A204.1 (cell line): ENCODE measurements around the gene C16orf74.

ENCODE experiments used
- FAIRE-seq: peaks from 2 replicates; lab custom pipeline; 2012; peaks lifted over from hg19 to GRCh38; lab: Jason Lieb, UNC

C16orf74 gene

DNA sequence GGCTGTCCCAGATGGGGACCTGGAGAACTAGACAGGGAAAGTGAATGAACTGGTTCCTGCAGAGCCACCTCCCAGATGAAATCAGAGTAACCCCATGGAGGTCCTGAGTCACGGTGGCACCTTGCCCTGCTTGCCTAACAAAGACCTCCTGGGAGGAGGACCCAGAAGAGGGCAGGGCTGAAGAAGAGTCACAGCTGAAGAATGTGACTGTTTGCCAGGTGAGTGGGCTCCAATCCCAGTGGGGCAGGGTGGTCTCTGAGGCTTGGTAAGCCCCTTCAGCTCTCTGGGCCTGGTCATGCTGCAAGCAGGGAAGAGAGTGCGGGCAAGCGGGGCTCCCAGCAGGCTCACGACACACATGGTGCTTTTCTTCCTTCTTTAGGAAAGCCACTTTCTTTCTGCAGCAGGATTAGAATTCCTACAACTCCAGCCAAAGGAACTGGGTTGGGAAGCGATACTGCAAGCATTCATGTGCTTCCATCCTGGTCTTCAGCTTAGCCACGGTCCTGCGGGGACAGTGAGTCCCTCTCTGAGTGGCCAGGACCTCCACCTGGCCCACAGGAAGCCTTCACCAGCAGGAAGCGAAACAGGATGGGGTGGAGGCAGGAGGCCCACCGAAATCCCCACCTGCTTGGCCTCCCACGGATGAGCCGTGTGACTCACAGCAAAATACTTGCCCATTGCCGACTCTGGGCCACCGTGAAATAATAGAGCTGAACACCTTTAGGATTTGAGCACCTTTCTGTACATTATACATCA is 4.3 kb downstream of the C16orf74 start:
- FAIRE-seq, result no peak

DNA sequence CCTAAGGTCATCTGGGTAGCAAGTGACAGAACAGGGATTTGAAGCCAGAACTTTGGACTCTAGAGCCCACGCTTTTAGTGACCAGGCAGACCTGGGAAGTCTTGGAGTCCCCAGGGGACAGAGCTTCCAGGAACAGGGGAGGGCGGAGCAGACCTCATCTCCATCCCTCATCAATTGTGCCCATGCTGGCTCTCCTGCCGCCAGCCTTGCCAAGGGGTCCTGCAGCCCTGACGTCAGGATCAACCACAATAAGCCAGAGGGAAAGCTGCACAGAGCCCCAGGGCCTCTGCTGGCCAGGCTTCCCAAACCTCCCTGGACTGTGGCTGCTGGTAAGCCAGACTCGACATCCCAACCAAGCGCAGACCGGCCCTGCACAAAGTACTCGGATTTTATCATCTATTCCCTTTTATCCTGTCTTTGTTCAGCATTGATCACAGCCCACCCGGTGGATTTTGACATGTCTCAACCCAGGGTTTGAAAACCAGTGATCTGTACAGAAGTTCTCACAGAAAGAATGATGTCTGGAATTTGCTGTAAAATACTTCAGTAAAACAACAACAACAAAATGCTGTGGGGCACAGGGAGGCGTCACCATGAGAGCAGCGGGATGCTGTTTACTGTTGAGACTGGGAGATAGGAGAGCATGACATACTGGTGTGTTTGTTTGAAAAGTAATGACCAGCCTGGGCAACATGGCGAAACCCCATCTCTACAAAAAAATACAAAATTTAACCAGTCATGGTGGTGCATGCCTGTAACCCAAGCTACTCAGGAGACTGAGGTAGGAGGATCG is 11.8 kb downstream of the C16orf74 start:
- no peak for FAIRE-seq

DNA sequence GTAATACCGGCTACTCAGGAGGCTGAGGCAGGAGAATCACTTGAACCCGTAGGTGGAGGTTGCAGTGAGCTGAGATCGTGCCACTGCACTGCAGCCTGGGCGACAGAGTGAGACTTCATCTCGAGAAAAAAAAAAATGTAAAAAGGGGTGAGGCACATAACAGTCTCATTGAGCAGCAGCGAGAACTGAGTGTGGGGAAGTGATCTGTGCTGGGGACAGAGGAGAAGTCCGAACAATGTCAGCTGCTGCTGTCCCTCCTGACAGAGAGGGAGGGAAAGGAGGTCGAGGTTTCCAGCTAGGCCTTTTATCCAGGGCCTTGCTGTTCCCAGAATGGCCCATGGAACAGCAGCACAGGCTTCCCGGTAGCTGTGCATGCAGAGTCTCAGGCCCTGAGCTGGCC is 14.0 kb downstream of the C16orf74 start:
- no peak for FAIRE-seq

DNA sequence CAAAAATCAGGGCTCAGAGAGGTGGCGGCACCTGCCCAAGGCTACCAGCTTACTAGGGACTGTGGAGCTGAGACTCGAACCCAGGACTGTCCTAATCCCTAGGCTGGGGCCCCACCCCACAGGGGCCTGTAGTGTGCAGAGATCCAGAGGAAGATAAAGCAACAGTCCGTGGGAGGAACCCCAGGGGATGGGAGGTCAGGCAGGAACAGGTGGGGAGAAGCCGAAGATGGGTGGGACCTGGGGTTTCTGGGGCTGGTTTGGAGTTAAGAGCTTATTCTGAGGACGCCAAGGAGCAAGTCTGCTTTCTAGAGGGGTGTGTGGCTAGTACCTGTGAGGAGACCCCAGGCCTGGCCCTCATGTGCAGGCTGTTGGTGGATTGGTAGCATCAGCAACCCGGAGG is 14.9 kb downstream of the C16orf74 start:
- no peak for FAIRE-seq

DNA sequence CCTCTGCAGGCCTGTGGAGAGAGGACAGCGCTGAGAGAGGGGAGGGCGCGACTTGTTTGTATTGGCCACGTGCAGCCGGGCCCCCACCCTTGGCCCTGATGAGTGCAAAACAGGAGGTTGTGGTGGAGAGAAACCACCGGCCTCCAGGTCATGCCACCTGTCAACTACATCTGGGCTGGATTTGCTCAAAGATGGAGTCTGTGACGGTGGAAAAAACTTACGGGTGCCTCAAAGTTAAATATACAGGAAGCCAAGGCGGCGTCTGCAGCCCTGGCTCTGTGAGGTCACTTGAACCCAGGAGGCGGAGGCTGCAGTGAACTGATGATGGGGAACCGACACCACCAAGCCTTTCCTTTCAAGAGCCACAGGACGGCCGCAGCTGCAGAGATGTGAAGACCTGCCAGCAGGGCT is 15.7 kb downstream of the C16orf74 start:
- FAIRE-seq, result no peak

DNA sequence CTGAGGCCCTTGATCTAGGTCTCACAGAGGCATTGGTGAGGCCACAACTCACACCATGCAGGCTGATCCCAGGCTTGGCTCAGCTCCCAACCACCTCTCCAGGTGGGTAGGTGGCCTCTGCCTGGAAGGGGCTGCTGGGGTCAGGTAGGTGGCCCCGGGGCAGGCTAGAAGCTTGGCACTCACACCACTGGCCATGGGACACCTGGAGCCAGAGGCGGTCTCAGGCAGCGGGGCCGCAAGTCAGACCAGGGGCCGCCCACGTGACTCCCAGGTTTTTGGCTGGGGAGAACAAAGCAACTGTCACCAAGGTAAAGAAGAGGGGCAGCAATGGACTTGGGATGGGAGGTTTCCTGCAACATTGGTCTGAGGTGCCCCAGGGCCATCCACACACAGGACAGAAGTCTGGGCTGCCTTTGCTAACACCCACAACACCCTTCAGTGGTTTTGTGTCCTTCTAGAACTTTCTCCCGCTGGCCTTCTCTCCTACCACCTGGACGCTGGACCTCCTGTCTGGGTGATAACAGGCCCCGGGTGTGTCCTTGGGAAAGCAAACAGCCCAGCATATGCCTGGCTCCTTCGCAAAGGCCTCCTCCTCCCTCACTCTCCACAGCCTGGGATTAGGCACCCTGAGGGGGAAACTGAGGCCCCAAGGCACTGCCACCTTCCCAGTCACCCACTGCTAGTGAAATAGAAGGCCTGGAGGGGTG is 16.4 kb downstream of the C16orf74 start:
- FAIRE-seq, result no peak

DNA sequence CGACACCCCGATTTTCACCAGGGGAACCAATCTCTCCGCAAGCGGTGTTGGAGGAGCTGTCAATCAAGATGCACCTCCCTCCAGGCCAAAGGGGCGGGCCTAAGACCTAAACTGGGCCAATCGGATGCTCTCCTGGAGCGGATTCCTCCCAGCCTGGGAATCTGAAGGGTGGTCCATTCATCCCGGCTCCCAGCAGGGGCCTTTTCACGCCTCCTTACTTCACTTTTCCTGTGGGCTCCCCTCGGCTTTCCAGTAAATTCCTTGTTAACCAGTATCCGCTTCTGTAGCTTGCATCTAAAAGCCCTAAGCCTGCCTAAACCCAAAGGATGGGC is 17.1 kb downstream of the C16orf74 start:
- no peak for FAIRE-seq

DNA sequence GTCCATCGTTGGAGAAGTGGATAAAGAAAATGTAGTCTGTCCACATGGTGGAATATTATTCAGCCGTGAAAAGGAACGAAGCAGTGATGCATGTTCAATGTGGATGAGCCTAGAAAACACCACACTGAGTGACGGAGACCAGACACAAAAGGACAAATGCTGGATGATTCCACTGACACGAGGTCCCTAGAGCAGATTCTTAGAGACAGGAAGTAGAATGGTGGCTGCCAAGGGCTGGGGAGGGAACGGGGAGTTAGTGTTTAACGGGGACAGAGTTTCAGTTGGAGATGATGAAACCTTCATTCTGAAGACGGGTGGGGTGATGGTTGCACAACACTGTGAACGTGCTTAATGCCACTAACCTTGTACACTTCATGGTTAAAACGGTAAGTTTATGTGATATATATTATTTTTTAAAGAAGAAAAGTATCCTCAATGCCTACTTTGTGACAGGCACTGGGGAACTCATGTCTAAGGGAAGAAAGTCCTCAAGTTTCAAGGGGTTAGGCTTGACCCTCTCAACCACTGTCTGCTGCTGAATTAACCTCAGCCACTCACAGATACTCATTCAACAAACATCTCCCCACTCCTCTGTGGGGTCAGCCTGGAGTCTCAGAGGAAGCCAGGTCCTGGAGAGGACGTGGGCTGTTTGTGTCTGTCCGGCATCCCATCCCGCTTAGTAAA is 17.6 kb downstream of the C16orf74 start:
- FAIRE-seq, result no peak

DNA sequence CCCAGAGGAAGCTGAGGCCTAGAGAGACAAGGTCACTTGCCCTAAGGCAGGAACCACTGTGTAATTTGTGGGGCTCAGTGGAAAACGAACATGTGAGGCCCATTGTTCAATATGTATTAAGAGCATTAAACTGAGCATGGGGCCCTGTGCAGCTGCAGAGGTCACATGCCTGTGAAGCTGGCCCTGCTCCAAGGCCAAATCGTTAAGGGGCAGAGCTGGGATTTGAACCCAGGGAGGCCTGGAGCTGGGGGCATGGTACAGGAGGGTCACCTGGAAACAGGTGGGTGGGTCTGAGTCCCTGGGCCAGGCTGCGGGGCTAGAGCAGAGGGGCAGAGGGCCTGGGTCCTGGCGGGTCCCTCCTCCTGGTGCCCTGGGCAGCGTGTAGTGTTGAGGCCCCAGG is 19.7 kb downstream of the C16orf74 start:
- no peak for FAIRE-seq

DNA sequence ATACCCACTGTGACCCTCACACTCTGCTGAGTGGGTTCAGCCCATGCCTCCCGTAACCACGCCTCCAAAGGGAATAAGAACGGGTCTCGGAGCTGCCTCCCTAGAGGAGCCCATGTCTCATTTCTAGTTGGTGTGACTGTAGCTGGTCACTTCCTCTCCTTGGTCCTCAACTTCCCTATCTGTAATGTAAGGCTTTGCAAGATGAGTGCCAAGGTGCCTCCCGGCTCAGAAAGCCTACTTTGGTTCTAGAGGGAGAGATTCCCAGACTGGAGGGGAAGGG is 20.8 kb downstream of the C16orf74 start:
- FAIRE-seq, result no peak

DNA sequence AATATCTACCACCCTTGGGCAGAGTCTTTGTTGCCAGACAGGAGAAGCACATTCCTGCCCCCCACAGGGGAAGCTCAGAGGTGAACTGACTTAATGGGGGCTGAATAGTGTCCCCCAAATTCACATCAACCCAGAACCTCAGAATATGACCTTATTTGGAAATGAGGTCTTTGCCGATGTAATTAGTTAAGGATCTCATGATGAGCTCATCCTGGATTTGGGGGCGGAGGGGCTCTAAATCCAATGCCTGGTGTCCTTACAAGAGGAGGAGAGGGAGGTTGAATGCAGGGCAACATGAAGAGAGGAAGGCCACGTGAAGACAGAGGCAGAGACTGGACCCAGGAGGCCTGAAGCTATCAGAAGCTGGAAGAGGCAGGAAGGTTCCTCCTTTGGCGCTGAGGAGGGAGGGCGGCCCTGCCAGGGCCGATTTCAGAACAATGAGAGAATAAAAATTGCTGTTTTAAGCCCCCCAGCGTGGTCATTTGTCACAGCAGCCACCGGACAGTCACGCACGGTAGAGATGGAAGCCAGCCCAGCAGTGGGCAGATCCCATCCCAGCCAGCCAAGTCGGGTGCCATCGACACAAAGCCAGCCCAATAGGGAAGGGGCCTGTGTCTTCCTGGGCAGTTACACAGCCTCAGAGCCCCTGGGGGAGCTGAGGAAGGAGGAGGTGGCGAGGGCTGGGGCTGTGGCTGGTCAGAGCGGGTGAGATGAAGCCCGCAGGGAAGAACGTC is 21.3 kb downstream of the C16orf74 start:
- no peak for FAIRE-seq

DNA sequence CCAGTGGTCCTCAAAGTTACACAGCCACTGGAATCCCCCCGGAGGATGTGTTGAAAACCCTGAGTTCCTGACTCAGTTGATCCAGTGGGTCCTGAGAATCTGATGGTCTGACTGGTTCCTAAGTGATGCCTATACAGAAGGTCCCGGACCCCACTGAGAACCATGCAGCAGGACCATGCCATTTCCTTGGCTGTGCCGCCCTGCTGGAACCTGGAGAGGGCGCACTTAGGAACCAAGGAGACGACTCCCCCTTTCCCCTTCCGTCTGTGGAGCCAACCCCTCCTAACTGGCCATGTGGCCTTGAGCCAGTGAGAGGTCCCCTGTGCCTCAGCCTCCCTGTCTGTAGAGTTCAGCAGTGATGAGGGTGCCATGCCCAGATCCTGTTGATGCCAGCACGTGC is 22.0 kb downstream of the C16orf74 start:
- no peak for FAIRE-seq

DNA sequence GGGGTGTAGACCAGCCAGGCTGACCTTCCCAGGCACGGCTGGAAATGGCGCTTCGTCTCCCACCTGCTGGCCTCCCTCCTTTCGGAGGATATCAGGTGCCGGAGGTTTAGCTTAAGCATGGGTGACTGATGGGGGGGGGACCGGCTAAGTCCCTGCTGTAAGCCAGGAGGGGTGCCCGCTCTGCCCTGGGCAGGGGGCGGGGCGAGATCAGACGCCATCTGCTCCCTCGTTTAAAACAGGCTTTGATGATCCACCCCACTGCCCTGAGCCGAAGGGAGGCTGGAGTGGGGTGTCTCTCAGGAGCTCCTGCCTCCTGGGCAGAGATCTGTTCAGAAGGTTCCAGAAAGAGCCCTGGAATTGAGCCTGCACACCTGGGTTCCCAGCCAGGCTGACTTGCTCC is 26.0 kb downstream of the C16orf74 start:
- FAIRE-seq, result no peak

DNA sequence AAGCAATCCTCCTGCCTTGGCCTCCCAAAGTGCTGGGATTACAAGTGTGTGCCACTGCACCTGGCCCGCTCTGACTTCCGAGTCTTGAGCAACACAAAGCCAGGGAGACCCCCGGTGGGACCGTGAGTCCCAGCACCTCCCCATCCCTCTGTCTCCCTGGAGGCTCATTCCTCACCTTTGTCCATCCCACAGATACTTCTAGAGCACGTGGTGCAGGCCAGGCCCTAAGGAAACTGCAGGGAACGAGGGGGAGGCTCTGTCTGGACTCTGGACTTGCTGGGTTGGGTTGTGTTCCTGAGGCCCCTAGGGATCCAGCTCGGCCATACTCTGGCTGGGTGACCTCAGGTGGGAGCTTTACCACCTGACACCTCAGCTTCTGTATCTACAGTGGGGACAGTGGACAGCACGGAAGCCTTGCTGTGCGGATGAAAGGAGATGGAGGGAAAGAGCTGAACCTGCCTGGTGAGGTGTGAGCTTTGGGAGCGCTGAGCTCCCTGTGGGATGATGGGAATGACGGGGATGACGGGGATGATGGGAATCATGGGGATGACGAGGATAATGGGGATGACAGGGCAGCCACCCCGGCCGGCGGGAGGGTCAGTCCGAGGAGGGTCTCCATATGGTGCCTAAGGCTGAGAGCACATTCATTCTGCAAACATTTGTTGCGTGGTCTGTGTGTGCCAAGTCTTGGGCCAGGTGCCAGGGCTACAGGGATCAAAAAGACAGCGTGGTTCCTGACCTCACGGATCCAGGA is 26.6 kb downstream of the C16orf74 start:
- FAIRE-seq, result no peak

DNA sequence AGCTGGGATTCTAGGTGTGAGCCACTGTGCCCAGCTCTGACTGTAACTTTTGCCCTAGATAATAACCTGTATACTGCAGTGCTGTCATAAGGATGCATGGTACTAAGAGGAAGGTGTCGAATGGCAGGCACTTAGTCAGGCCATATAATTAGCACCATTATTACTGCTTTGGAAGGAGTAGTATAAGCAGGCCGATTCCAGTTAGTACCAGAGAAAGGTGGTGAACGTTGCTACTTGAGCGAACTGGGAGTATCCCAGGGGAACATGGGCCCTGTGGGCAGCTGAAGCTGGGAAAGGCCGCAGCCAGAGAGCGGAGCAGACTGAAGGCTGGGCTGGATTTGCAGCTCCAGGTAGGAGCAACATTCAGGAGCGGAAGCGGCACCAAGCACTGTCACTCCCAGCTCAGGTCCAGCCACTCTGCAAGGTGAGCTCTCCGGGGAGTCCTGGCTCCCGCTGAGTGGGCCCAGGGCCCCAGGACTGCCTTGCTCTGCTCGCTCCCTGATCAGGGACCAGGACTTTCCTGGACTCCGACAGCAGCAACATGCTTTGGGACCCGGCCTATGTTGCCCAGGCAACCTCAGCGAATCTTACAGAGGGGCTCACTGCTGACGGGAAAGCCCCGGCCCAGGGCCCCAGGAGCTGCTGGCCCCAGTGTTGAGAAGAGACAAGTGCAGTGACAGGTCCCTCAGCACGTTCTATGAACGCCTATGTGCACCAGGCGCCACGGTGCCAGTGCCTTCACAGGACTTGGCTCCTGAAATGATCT is 28.6 kb downstream of the C16orf74 start:
- no peak for FAIRE-seq

DNA sequence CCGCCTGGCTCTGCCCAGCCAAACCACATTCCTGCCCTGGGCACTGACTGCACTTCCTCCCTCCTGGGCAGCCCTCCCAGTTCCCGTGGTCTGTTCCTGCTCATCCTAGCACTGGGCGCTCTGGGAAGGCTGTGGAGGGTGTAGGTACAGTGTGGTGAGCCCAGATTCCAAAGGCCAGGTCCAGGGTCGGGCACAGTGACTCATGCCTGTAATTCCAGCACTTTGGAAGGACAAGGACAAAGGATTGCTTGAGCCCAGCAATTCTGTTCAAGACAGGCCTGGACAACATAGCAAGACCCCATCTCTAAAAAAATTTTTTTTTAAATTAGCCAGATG is 30.6 kb downstream of the C16orf74 start:
- FAIRE-seq, result no peak

DNA sequence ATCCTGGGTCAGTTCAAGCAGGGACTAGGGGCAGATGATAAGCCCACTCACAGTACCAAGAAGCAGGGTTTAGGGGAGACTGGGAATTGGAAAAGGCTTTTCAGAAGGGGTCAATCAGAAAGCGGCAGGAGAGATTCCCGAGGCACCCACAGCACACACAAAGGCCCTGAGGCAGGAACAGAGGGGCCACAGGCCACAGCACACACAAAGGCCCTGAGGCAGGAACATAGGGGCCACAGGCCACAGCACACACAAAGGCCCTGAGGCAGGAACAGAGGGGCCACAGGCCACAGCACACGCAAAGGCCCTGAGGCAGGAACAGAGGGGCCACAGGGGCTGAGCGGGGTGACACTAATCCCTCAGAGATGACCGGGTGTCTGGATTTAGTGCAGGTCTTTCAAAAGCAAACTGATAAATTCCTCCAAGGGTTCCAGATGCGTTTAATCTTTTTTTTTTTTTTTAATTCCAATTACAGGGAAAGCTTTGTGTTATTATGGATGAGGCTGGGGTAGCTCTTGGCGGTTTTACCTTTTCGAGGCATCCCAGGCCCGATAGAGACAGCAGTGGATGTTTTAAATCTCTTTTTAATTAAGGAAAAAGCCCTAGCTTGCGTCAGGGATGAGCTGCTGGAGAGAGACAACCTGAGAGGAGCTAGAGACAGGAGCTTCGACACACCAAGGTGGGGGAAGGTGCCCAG is 31.1 kb downstream of the C16orf74 start:
- FAIRE-seq, result no peak

DNA sequence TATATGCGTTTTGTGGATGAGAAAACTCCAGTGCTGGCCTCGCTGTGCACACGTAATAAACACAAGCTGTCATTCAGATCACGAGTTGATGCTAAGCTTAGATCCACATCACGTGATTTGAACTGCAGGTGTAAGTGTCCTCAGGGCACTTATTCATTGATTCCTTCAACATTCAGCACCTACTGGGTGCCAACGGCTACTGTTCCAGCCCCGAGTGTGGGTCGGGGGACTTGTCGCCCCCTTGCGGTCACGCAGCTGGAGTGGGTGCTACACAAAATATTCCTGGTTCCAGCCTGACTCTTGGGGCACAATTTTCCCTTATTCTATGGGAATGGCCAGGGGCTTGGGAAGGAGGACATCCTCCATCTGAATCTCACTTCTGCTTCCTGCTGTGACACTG is 32.2 kb downstream of the C16orf74 start:
- no peak for FAIRE-seq

DNA sequence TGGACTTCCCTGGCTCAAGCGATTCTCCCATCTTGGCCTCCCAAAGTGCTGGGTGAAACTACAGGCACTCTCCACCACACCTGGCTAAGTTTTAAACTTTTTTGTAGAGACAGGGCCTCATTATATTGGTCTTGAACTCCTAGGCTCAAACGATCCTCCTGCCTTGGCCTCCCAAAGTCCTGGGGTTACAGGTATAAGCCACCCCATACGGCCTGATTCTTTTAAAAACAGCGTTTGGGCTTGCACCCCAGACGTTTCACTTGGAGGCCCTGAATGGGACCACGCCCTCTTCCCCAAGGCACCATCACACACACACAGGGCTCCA is 32.8 kb downstream of the C16orf74 start:
- no peak for FAIRE-seq

DNA sequence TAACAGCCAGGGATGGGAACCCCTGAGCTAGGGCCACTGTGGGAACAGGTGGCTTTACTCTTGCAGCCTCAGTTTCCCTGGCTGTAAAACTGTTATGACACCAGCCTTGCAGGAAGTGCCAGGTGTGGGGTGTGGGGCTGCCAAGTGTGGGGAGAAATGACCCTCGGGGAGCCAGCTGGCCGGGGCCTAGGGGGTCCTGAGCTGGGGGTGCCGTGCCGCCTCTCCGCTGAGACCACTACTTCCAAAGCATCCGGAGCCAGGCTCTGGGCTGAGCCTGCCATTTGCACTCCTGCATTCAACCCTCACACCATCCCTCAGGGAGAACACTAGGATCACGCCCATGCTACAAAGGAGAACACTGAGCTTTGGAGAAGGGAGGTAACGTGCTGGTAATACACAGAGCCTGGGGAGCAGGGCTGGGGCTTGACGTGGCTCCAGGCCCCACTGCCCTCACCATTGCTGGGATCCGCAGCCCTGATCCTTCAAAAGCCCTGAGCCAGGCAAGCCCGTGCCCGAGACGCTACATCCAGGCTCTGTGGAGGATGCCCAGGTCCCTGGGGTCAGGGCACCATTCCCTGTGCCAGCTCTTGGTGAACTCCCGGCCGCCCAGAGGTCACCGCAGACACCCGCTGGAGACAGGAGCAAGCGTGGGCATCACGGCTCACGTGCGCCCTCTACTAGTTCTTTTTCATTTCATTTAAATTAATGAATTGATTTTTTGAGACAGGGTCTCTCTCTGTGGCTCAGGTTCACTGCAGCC is 33.3 kb downstream of the C16orf74 start:
- FAIRE-seq, result no peak
